NCI-H1048 (cell line): ENCODE results near the gene RAPGEFL1.
"Not testable (repeated sequence)": the region's sequence is repeated elsewhere in the genome, so short reads cannot be mapped to it uniquely, and the experiment has no call there.

Experiments used
- DNase-seq: peaks from one replicate; lab custom pipeline; 2025; lab: John Stamatoyannopoulos, UW

RAPGEFL1 gene

DNA sequence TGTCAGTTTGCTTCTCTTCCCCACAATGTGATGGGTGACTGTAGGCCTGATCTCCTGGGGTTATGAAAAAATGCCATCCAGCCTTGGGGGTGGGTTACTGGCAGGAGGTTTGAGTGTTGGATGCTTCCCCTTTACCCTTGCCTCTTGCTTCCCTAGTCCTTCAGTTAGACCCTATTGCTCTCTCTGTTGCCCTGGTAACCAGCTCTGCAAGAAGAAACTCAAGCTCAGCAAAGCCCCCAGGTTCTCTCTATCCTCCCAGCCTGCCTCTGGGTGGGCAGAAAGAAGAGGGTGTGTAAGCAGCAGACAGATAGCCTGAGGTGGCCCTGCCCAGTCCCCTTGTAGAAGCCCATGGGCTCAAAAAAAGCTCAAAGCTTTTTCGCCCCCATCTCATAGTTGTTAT is 2.8 kb upstream of the RAPGEFL1 start:
- DNase-seq = no peak

DNA sequence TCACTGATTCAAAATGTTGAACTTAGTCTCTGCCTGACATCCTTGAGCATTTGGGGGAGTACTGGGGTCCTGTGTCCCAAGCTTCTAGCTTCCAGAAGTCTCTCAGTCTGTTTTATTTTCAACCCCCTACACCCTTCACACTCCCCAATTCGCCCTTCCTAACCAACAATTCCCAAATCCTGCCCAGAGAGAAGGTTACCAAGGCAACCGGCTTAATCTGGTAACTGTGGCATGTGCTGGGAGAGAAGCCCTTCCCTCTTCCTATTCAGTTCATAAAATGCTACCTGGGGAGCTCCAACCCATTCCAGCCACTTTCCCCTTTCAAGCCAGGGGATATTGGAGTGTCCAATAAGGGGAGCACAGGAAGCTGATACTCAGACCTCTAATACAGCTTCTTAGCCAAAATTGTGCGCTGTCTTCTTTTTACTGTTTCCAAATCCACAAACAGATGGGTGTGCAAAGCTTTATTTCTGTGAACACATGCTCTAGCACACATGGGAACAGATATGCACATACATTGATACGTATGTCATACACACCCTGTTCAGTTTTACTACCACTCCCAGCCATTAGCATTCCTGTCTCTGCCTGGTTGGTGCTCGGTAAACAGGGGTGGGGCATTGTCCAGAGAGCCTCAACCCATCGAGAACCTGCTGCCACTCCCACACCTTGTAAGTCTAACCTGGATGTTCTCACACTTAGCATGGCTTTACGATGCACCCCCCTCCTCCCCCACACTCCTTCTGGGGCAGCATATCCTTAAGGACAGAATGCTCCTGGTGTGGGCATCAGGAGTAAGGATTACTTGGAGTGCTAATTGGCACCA is 1.1 kb upstream of the RAPGEFL1 start:
- DNase-seq = no peak

DNA sequence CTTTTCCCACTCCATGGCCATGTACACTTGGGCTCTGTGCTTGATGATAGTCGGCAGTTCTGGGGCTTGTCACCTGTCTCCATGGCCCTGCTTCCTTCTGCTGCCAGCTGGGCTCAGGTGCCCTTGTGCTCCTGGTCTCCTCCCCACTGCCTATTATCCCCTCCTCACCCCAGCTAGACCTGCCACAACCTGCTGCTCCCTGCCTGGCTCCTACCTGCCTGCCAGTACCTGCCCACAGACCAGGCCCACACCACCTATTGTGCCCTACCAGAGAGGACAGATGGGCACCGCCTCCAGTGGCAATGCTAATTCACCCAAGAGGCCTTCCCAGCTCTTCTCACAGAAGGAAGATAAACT is 538 bp upstream of the RAPGEFL1 start:
- DNase-seq = no peak

DNA sequence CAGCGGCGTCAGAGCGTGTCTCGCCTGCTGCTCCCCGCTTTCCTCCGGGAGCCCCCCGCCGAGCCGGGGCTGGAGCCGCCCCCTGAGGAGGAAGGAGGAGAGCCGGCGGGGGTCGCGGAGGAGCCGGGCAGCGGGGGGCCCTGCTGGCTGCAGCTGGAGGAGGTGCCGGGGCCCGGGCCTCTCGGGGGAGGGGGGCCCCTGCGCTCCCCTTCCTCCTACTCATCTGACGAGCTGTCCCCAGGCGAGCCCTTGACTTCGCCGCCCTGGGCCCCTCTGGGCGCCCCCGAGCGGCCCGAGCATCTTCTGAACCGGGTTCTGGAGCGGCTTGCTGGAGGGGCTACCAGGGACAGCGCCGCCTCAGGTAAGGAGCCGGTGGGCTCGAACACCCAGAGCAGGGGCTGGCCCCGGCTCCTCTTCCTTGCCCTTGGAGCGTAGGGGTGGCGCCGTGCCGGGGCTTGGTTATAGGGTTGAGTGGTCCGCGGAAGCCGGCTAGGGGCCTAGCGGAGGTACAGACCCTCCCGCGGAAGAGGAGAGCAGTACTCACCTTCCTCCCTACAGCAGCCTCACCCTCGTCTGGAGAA is 841 bp downstream of the RAPGEFL1 start:
- no peak for DNase-seq

DNA sequence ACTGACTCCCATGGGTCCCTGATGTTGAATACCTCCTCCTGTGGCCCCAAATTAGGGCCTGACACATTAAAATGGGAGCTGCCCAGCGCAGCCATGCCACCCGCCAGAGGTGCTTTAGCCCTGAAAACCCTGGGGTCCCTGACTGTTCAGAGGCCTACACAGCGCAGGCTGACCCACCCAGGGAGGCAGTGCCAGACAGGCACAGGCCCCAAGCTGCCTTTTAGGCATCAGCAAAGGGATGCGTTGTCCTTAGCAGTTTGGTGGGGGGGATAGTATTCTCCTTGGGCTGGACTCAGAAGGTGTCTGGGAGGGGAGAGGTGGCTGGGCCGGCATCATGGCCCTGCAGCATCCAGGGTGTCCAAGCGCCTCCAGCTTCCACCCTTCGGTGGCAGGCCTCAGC is 1.4 kb downstream of the RAPGEFL1 start:
- DNase-seq = no peak

DNA sequence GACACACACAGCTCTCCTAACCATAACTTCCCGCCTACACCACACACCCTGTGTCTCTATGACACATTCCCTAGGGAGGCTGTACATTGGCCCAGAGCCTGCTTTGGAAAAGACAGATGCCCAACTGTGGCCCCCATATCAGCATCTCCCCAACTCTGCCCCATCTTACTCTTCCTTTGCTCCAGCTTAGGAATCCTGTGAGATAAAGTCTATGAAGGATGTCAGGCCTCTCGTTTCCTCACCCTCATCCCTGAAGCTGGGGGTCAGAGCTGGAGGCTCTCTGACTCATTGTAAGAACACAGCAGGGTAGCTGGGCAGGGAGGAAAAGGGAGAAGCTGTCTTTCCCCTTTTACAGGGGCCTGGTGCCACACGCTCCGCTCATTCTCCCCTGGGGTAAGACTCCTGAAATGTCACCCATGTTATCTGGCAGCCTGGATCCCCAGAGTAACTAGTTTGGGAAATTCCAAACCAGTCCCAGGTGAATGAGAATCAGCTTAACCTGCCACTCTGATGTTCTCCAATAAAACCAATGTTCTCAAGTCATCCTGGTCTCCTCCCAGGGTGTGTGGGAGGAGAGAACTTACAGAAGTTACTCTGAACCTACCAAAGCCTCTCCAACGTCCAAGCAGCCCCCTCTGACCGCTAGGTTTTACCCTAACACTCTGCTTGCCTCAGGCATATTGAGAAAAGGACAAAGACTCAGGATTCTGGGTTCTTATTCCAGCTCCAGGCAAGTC is 2.8 kb downstream of the RAPGEFL1 start:
- no peak for DNase-seq

DNA sequence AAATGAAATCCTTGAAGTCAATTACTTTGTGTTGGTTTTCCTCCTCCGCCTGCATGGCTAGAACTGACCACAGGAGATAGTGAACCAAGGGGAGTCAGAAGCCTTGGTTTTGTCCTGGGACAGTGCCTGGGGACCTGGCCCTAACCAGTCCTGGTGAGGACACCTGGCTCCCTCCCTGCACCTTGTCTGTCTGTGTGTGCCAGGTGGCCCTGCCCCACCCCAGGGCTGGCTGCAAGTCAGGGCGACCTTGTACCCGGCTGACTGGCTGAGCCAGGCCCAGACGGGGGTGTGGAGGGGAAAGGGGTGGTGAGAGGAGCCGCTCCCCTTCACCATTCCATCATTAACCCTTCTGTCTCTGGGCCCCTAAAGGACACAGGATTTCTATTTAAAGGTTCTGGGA is 3.4 kb downstream of the RAPGEFL1 start:
- no peak for DNase-seq

DNA sequence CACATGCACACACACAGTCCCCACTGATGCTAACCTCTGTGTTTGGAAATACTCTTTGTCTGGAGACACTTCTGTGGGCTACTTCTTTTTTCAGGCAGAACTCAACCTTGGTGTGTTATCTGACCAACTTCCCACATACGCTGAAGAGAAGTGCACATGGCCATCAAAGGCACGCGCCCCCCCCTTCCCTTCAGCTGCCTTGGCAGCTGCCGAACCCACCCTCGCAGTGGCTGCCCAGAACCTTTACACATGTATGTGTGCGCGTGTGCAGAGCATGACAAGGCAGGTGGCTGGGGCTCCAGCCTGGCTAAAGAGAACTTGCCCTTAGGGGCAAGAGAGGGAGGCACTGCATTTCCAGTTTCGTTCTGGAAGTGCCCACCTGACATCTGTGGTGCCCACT is 3.9 kb downstream of the RAPGEFL1 start:
- no peak for DNase-seq

DNA sequence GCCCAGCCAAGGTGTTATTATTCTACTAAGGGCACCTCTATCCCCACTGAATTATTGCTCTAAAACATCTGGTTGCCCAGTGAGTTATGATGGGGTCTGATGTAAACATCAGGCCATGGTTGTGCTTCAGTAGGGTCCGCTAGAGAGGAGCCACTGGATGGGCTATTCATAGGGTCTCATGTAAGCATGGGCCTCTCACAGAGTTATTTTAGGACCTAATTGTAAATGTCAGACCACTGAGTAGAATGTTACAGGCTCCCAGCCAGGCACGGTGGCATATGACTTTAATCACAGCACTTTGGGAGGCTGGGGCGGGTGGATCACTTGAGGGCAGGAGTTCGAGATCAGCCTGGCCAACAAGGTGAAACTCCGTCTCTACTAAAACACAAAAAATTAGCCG is 5.3 kb downstream of the RAPGEFL1 start:
- DNase-seq = no peak

DNA sequence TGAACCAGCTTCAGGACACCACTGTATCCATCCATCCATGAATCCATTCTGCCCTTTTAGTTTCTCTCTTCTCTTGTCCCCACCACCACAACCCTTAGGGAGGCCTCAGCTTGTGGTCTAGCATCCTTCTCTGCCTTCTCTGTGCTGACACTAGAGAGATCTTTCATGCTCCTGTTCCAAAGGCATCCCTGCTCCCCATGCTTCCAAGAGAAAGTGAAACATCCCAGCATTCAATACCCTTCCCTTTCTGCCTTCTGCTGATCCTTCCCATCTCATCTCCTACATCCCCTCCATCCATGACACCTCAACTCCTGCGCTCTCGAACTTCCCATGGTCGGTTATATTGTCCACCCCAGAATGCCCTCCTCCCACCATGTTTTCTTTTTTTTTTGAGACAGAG is 10.0 kb downstream of the RAPGEFL1 start:
- DNase-seq = no peak

DNA sequence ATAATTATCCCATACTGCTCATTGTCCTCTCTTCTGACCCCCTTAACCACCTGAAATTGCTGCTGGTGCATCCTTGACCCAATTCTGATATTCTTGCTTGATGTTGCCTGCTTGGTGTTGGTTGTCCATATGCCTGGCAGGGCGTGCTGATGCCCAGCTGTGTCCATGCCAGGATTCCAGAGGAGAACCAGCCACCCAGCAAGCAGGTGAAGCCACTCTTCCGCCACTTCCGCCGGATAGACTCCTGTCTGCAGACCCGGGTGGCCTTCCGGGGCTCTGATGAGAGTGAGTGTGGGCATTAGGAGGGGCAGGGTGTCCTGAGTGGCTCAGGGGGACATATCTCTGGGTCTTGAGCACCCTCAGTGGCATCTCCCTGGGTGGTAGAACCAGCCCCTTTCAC is 11.4 kb downstream of the RAPGEFL1 start:
- DNase-seq = no peak

DNA sequence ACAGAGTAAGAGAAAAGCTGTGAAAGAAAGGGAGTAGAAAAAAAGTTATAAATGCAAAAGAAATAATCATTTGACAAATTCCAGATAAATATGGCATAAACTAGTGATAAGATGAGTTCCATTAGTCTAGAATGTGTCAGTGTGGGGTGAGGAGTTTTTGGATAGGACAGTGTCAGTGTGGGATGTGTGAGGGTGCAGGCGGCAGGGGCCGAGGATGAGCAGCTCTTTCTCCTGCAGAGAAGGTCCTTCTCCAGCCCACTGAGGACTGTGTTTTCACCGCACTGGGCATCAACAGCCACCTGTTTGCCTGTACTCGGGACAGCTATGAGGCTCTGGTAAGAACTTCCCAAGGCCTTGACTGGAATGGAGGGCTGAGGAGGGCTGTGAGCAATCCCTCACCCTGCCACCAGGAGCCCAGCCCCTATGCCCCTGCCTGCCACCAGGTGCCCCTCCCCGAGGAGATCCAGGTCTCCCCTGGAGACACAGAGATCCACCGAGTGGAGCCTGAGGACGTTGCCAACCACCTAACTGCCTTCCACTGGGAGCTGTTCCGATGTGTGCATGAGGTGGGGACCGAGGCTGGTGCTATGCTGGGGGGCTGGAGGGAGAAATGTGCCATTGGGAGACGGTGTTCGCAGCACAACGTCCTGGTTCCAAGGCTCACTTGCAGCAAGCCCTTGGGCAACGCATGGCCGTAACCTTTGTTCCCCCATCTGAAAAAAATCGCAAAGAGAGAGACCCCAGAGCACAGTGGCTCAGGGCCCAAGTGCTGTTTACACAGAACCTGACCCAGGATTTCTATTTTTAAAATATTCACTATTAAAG is 13.1 kb downstream of the RAPGEFL1 start:
- DNase-seq = no peak

DNA sequence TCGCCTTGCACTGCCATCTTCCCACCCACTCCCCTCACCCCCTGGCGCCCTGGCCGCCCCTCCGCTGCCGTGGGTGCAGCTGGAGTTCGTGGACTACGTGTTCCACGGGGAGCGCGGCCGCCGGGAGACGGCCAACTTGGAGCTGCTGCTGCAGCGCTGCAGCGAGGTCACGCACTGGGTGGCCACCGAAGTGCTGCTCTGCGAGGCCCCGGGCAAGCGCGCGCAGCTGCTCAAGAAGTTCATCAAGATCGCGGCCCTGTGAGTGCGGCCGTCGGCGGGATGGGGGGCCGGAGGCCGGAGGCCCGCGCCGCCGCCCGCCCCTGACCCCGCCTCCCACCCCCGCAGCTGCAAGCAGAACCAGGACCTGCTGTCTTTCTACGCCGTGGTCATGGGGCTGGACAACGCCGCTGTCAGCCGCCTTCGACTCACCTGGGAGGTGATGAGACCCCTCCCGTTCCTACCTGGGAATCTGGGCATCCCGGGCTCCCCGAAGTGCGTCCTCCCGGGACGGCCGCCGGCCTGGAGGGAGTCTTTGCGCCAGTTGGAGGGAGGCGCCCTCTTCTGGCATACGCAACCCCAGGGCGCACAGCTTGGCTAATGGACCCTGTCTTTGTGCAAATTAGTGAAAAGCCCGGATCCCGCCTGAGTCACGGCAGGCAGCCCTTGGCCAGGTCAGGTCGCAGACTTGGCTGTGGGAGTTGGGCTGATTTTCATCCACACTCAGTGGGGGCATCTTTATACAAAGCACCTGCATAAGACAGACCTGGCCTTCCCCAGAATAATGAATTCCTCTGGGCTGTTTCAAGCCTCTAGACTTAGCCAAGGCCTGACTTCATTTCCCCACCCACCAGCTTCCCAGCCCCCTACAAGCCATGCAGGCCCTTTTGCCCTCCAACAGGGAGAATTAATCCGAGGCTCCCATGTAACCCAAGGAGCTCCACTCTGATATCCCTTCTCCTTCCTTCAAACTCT is 14.3 kb downstream of the RAPGEFL1 start:
- DNase-seq = no peak

DNA sequence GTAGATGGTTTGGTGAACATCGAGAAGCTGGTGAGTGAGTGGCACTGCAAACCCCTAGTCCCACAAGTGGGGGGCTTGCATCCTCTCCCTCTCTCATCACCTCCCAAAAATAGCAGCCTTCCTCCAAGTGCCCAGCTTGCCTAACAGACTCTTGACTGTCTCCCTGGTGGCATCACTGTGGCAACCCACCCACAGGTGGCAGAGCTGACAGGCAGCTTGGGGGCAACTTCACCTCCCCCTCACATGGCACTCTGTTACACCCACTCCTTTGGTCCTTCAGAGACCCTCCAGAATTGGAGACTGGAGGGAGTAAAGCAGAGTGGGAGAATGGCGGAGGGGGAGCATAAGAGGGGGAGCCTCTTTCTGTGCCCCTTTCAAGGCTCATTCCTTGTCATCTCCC is 15.7 kb downstream of the RAPGEFL1 start:
- no peak for DNase-seq

DNA sequence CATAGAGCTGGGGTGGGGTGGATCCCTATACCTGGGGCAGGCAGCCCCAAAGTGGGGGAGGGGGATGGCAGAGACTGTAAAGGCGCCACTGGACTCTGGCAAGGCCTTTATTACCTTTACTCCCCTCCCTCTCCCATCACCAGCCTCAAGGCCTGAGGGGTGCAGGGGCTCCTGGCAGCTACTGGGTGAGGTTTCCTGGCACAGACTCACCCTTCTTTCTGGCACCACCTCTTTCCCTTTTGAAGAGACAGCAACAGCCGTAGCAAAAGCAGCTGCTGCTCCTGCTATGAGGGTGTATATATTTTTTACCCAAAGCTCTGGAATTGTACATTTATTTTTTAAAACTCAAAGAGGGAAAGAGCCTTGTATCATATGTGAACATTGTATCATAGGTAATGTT is 17.6 kb downstream of the RAPGEFL1 start:
- DNase-seq = no peak

DNA sequence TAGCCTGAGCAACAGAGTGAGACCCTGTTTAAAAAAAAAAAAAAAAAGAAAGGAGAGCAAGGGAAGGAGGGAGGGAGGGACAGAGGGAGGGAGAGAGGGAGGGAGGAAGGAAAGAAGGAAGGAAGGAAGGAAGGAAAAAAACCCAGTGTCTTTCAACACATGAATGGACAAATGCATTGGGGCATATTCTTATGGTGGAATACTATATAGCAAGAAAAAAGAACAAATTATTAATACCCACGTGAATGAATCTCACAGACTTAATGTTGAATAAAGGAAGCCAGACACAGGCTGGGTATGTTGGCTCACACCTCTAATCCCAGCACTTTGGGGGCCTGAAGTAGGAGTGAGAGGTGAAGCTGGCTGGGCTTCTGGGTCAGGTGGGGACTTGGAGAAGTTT is 20.3 kb downstream of the RAPGEFL1 start:
- DNase-seq = no peak

DNA sequence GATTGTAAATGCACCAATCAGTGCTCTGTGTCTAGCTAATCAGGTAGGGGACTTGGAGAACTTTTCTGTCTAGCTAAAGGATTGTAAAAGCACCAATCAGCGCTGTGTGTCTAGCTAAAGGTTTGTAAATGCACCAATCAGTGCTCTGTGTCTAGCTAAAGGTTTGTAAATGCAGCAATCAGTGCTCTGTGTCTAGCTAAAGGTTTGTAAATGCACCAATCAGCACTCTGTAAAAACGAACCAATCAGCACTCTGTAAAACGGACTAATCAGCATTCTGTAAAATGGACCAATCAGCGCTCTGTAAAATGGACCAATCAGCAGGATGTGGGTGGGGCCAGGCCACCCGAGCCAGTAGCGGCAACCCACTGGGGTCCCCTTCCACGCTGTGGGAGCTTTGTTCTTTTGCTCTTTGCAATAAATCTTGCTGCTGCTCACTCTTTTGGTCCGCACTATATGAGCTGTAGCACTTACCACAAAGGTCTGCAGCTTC is 20.7 kb downstream of the RAPGEFL1 start:
- DNase-seq = not testable (repeated sequence)

DNA sequence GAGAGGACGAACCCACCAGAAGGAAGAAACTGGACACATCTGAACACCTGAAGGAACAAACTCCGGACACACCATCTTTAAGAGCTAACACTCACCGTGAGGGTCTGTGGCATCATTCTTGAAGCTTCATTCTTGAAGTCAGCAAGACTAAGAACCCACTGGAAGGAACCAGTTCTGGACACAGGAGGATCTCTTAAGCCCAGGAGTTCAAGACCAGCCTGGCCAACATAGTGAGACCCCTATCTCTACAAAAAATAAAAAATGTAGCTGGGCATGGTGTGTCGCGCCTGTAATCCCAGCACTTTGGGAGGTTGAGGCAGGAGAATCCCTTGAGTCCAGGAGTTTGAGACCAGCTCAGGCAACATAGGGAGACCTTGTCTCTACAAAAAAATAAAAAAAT is 21.3 kb downstream of the RAPGEFL1 start:
- DNase-seq = no peak

DNA sequence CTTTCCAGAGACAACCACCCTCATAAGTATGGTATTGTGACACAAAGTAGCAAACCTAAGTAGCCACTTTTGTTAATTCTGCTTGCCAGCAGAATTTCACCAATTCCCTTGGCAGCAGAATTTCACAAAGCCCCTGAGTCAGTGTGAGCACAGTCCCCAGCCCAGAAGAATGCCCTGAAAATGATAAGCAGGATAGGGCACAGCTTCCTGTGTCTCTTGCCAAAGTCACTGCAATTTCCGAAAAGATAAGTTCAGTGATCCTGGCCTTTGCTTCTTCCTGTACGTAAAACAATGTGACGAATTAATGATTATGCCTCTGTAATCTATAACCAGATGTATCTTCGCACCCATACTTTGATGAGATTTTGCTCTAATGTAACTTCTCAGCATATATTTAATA is 25.9 kb downstream of the RAPGEFL1 start:
- no peak for DNase-seq

DNA sequence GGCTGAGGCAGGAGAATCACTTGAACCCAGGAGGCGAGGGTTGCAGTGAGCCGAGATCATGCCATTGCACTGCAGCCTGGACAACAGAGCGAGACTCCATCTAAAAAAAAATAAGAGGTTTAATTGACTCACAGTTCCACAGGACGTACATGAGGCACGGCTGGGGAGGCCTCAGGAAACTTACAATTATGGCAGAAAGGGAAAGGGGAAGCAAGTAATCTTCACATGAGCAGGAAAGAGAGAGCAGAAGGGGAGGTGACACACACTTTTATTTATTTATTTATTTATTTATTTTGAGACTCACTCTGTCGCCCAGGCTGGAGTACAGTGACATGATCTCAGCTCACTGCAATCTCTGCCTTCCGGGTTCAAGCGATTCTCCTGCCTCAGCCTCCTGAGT is 28.9 kb downstream of the RAPGEFL1 start:
- DNase-seq = not testable (repeated sequence)
